COR-L47 (cell line): ENCODE results near the gene SERHL2.
A peak's percentile ranks its signal among the peaks of the same experiment; 100 is the strongest.
"Not testable (repeated sequence)": the region's sequence is repeated elsewhere in the genome, so short reads cannot be mapped to it uniquely, and the experiment has no call there.

Experiments
- DNase-seq: peaks from one replicate; lab custom pipeline; 2025; lab: John Stamatoyannopoulos, UW

The SERHL2 gene

GRCh38 chr22:42553475-42554361, at the start of gene SERHL2:
Gene SERHL2, plus strand, starts transcription at chr22:42553956. Its CDS starts 65 bp downstream, at chr22:42554021.
- DNase-seq = peak; percentile 49

- not testable (repeated sequence) for DNase-seq
Observed at GRCh38 chr22:42508327-42508974, 45.3 kb upstream of the SERHL2 start.

GRCh38 chr22:42508975-42509364, 44.8 kb upstream of the SERHL2 start:
- not testable (repeated sequence) for DNase-seq

GRCh38 chr22:42509548-42509947, 44.2 kb upstream of the SERHL2 start:
- no peak for DNase-seq

GRCh38 chr22:42511401-42511891, 42.3 kb upstream of the SERHL2 start:
- no peak for DNase-seq

GRCh38 chr22:42512273-42512990, 41.3 kb upstream of the SERHL2 start:
- DNase-seq = not testable (repeated sequence)

GRCh38 chr22:42514331-42514730, 39.4 kb upstream of the SERHL2 start:
- DNase-seq = not testable (repeated sequence)

- DNase-seq = not testable (repeated sequence)
Observed at GRCh38 chr22:42515304-42515703, 38.5 kb upstream of the SERHL2 start.

- no peak for DNase-seq
Observed at GRCh38 chr22:42515896-42516295, 37.9 kb upstream of the SERHL2 start.

GRCh38 chr22:42517103-42517502, 36.7 kb upstream of the SERHL2 start:
- DNase-seq = not testable (repeated sequence)

GRCh38 chr22:42518638-42519524, 34.9 kb upstream of the SERHL2 start:
- DNase-seq = not testable (repeated sequence)

GRCh38 chr22:42519525-42520401, 34.0 kb upstream of the SERHL2 start, which contains the start of gene RRP7A:
Gene RRP7A, minus strand, starts transcription at chr22:42519796. Its CDS starts 10 bp downstream, at chr22:42519786.
- peak; percentile 67 for DNase-seq

- no peak for DNase-seq
Observed at GRCh38 chr22:42521228-42521546, 32.6 kb upstream of the SERHL2 start.

- DNase-seq = no peak
Observed at GRCh38 chr22:42522546-42522945, 31.2 kb upstream of the SERHL2 start.

- DNase-seq = no peak
Observed at GRCh38 chr22:42528591-42529307, 25.0 kb upstream of the SERHL2 start.

- not testable (repeated sequence) for DNase-seq
Observed at GRCh38 chr22:42529435-42529834, 24.3 kb upstream of the SERHL2 start.

GRCh38 chr22:42531401-42532084, 22.2 kb upstream of the SERHL2 start:
- DNase-seq = not testable (repeated sequence)

GRCh38 chr22:42533638-42533977, 20.1 kb upstream of the SERHL2 start:
- DNase-seq = no peak

- DNase-seq = not testable (repeated sequence)
Observed at GRCh38 chr22:42535082-42535731, 18.5 kb upstream of the SERHL2 start.
